Heart left ventricle (tissue), 16 donors: Measurements from ENCODE around the gene ZNF638. TPM values are rescaled to one million over a fixed set of nuclear protein-coding genes. Genes with fewer than 3 reads are reported as not detected.

ENCODE experiments used
- ATAC-seq, 4 donors: fragments of 200-7000 bp; cut with Tn5 transposase; one replicate each; pipeline ENCODE4 v1.9.1; 2020 to 2022; ENCODE audit warnings: moderate library complexity in 4 of 4, mild to moderate bottlenecking in 3 of 4, moderate number of reproducible peaks in 1 of 4
- DNase-seq, 5 donors: peaks; one replicate each; pipeline ENCODE4 v3.0.0-alpha.2; 2020
- H3K27ac ChIP-seq, 12 donors: fragments of 200-600 bp; sonication (generic) in 4 of 12; one replicate each; pipeline versions ENCODE4 v1.5.0 to v1.8.0; 2016 to 2022; ENCODE audit warnings: mild to moderate bottlenecking in 2 of 12
- H3K27me3 ChIP-seq, 9 donors: fragments of 200-600 bp; sonication (generic) in 2 of 9; one replicate each; pipeline versions ENCODE4 v1.5.1 to v1.8.0; 2016 to 2022; ENCODE audit warnings: mild to moderate bottlenecking in 3 of 9
- H3K36me3 ChIP-seq, 9 donors: fragments of 200-600 bp; sonication (generic) in 2 of 9; one replicate each; pipeline versions ENCODE4 v1.5.0 to v1.8.0; 2018 to 2022; ENCODE audit warnings: mild to moderate bottlenecking in 2 of 9
- H3K4me1 ChIP-seq, 12 donors: fragments of 200-600 bp; sonication (generic) in 4 of 12; one replicate each; pipeline versions ENCODE4 v1.5.0 to v1.8.0; 2016 to 2022; ENCODE audit warnings: mild to moderate bottlenecking in 3 of 12
- H3K4me3 ChIP-seq, 12 donors: fragments of 200-600 bp; sonication (generic) in 4 of 12; one replicate each; pipeline versions ENCODE4 v1.5.0 to v1.8.0; 2017 to 2022; ENCODE audit warnings: mild to moderate bottlenecking in 9 of 12, moderate library complexity in 4 of 12
- H3K9me3 ChIP-seq, 12 donors: fragments of 200-600 bp; sonication (generic) in 4 of 12; one replicate each; pipeline versions ENCODE4 v1.5.0 to v1.8.0; 2016 to 2022; ENCODE audit warnings: mild to moderate bottlenecking in 1 of 12
- POLR2A ChIP-seq, 2 donors: fragments of 450-650 bp; IDR thresholded peaks; one replicate each; pipeline ENCODE4 v1.6.1; 2017; ENCODE audit warnings: antibody characterized with exemption in 2 of 2, mild to moderate bottlenecking in 2 of 2, moderate library complexity in 2 of 2
- whole genome bisulfite sequencing, 4 donors: extraction: QIAGEN DNeasy Blood & Tissue Kit in 2 of 4; methylation state at CpG; one replicate each; pipeline versions ENCODE4 v1.1.5 to v1.1.7; 2013 to 2018; 5-methylcytosine and 5-hydroxymethylcytosine counted together
- intact Hi-C, 10 donors: fragments of 100-400 bp; cut with DNase I; formaldehyde crosslinking; loops; one replicate each; pipeline versions ENCODE4 v1.11.1 to v1.14.2; 2022
- polyA plus RNA-seq, 2 donors: library from polyadenylated mRNA; stranded (reverse); fragments of 200-250 nt; gene quantifications; one replicate each; pipeline ENCODE4 v1.2.3, GENCODE V29; 2013
- total RNA-seq, 9 donors: library from RNA; depleted of rRNA in 2 of 9; stranded (reverse); fragments of >200 nt in 2 of 9; fragmentation: NEBNext Ultra II Directional in 3 of 9; extraction: Animal tissue kit (Norgen Biotek cat#: 25700) in 3 of 9; gene quantifications; one replicate each; pipeline versions ENCODE4 v1.1.0 to v1.2.4, GENCODE V29; 2016 to 2023
- TF ChIP-seq, protein P1 (sequence below), 12 donors: fragments of 200-600 bp; sonication (generic) in 4 of 12; IDR thresholded peaks; one replicate each; pipeline versions ENCODE4 v1.5.0 to v1.8.0; 2018 to 2022; ENCODE audit warnings: antibody characterized with exemption in 12 of 12, mild to moderate bottlenecking in 5 of 12
- donor health status: ischemic (EF 13 %, LVEDD 7.1; RV severe dilation, severe dysfunction).
- donor health status: healthy with polysubstance abuse.
- donor health status: DM: no; HTN: yes; CAD: no.
- donor health status: DM: no; HTN: no; CAD: no.
- donor health status: ischemic (EF 25% LVEDD 6.9; RV normal size, moderate dysfunction).
- donor health status: ischemic (EF 25% LVEDD 5.7; RV mildly dilated, moderate dysfunction).
- donor health status: healthy.
- donor health status: DM: yes; HTN: yes; CAD: no.
- donor health status: ischemic (EF 35%, LVEDD 5.7; RV mildly dilated, moderate dysfunction).
- donor health status: nonischemic (EF 11% LVEDD 7.7; RV severe dilation, severe dysfunction).
- donor health status: DM: yes; HTN: yes; CAD: no.
- donor health status: PGD.
- donor health status: ischemic (EF 29% LVEDD 5.4; RV normal size, mild dysfunction).
- donor health status: nonischemic (EF 23%, LVEDD 6.1; RV moderate dilation, normal function).

ZNF638 gene
- total and polyA plus RNA-seq, 11 donors: 48.6 to 118 (median 84.1) TPM

DNA sequence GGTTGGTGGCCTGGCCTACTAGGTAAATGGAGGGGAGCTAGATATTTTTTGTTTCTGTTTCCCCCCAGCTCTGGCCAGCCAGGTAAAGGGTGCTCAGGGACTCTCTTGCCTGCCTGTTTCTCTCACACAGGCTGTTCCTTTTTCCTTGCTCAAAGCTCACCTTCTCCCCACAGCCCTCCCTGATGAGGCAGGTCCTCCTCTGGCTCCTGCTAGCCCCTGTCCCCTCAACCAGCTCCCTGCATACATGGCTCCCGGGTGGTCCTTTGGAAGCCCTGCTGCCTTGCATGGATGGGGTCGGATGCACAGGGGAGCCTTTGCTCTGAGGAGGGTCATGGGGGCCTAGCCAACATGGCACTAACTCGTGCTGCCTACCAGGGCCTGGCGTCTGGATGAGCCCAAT is 149.5 kb downstream of the ZNF638 start:
- no peak overlapping the region for H3K27ac ChIP-seq
- H3K36me3 ChIP-seq: peaks cover 0 to 36% (median 22%) of the 10 kb centered on the region in 9 donors
- peaks cover 0 to 28% (median 8%) of the 10 kb centered on the region in 12 donors for H3K4me1 ChIP-seq
- no peak for TF ChIP-seq POLR2A (IDR thresholded peaks at IDR 0.05)
- TF ChIP-seq, protein P1, sequence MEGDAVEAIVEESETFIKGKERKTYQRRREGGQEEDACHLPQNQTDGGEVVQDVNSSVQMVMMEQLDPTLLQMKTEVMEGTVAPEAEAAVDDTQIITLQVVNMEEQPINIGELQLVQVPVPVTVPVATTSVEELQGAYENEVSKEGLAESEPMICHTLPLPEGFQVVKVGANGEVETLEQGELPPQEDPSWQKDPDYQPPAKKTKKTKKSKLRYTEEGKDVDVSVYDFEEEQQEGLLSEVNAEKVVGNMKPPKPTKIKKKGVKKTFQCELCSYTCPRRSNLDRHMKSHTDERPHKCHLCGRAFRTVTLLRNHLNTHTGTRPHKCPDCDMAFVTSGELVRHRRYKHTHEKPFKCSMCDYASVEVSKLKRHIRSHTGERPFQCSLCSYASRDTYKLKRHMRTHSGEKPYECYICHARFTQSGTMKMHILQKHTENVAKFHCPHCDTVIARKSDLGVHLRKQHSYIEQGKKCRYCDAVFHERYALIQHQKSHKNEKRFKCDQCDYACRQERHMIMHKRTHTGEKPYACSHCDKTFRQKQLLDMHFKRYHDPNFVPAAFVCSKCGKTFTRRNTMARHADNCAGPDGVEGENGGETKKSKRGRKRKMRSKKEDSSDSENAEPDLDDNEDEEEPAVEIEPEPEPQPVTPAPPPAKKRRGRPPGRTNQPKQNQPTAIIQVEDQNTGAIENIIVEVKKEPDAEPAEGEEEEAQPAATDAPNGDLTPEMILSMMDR (IDR thresholded peaks at IDR 0.05): no peak
- H3K27me3 ChIP-seq: no peaks in the 10 kb centered on the region
- H3K4me3 ChIP-seq: no peak overlapping the region
- no peak for ATAC-seq
- 93 to 100% (median 98%) methylated on average over 1 to 4 of the region's 4 CpGs for WGBS, 4 donors
- no peak for DNase-seq
- H3K9me3 ChIP-seq: no peaks in the 10 kb centered on the region
- intact Hi-C loops: no loop called here

DNA sequence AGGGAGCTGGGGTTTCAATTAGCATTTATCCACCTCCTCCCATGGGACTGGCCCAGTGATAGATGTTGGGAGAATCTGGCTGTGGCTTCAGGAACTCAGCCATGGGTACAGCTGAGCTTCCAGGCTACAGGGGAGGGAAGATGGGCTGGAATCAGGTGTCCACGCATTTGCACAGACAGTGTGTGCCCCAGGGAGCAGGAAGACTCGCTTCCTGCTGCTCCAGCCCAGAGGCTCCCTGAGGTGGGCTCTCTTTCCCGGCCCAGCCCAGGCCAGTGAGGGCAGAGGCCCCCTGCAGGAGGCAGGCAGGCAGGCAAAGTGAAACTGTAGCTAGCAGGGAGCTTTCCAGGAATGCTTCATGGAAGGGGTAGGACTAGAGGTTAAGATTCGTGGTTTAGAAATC is 150.5 kb downstream of the ZNF638 start:
- ATAC-seq (no peak), DNase-seq (no peak)
- Histone ChIP-seq H3K4me3 (no peak overlapping the region), H3K27ac (no peak overlapping the region), H3K4me1 (peaks cover 0 to 21% (median 6%) of the 10 kb centered on the region in 12 donors), H3K27me3 (no peaks in the 10 kb centered on the region), H3K9me3 (no peaks in the 10 kb centered on the region), H3K36me3 (peaks cover 0 to 36% (median 22%) of the 10 kb centered on the region in 9 donors)
- intact Hi-C loops: no loop called here
- WGBS, 4 donors: 63 to 88% (median 68%) methylated on average over 1 to 4 of the region's 4 CpGs
- TF ChIP-seq POLR2A (IDR thresholded peaks at IDR 0.05): no peak
- TF ChIP-seq, protein P1 (IDR thresholded peaks at IDR 0.05): no peak

DNA sequence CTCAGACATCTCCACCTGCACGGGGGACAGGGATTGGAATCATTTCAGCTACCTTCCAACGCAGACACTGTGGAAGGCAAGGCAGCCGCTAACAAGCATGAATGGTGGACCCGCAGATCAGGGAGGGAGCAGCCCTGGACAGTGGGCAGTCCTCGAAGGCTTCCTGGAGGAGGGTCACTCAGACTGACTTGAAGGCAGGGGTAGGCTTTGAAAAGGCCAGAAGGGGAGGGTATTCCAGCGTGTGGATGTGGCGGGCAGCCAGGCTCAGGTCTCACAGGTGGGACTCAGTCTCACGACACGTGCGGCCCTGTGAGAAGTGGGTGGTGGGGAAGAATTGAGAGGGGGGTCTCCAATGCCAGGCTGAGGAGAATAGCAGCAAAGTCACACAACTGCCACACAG is 151.7 kb downstream of the ZNF638 start:
- Histone ChIP-seq H3K9me3 (no peaks in the 10 kb centered on the region), H3K27me3 (no peaks in the 10 kb centered on the region), H3K4me3 (no peak overlapping the region), H3K4me1 (peaks cover 0 to 15% (median 3%) of the 10 kb centered on the region in 12 donors), H3K36me3 (peaks cover 0 to 37% (median 22%) of the 10 kb centered on the region in 9 donors), H3K27ac (no peak overlapping the region)
- intact Hi-C loops: no loop called here
- no peak for DNase-seq
- TF ChIP-seq, protein P1 (IDR thresholded peaks at IDR 0.05): no peak
- no peak for TF ChIP-seq POLR2A (IDR thresholded peaks at IDR 0.05)
- WGBS, 4 donors: 87 to 96% (median 94%) methylated on average over 10 of the region's 10 CpGs
- peak in 1 of 4 donors; percentile 12 for ATAC-seq

DNA sequence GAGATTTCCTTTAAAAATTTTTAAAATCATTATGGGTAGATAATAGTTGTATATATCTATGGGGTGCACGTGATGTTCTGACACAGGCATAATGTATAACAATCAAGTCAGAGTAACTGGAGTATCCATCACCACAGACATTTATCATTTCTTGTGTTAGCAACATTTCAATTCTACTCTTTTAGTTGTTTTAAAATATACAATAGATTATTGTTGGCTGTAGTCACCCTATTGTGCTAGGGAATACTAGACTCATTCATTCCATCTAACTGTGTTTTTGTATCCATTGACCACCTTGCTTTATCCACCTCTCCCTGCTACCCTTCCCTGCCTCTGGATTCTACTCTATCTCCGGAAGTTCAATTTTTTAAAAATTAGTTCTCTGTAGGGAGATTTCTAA is 152.8 kb downstream of the ZNF638 start:
- TF ChIP-seq, protein P1 (IDR thresholded peaks at IDR 0.05): no peak
- TF ChIP-seq POLR2A (IDR thresholded peaks at IDR 0.05): no peak
- intact Hi-C loops: no loop called here
- WGBS, 4 donors: 95 to 97% (median 96%) methylated on average over 2 of the region's 2 CpGs

More for the DNA sequence above, 152.8 kb downstream of the ZNF638 start:
- Histone ChIP-seq H3K27me3 (no peaks in the 10 kb centered on the region), H3K9me3 (no peaks in the 10 kb centered on the region), H3K27ac (no peak overlapping the region), H3K4me1 (peaks cover 0 to 10% (median 0%) of the 10 kb centered on the region in 12 donors), H3K4me3 (no peak overlapping the region), H3K36me3 (peaks cover 0 to 39% (median 22%) of the 10 kb centered on the region in 9 donors)
- DNase-seq (no peak), ATAC-seq (no peak)

Other genes starting within 250 kb of the ZNF638 start
- 10 to 100 TPM; 23.8 to 36.8 (median 29.3) TPM for gene MCEE, start 201.6 kb upstream of the ZNF638 start, total RNA-seq
- 10 to 100 TPM; 27.3 to 35.6 TPM for gene MCEE, start 201.6 kb upstream of the ZNF638 start, polyA plus RNA-seq
- gene MPHOSPH10, start 201.1 kb upstream of the ZNF638 start, total RNA-seq: 10 to 100 TPM; 12.3 to 35.6 (median 22.7) TPM
- 10 to 100 TPM; 24.6 to 31.5 TPM for gene MPHOSPH10, start 201.1 kb upstream of the ZNF638 start, polyA plus RNA-seq
- gene PAIP2B, start 104.7 kb upstream of the ZNF638 start, total RNA-seq: 10 to 100 TPM; 38.3 to 89.0 (median 53.2) TPM
- 10 to 100 TPM; 11.9 to 22.2 TPM for gene PAIP2B, start 104.7 kb upstream of the ZNF638 start, polyA plus RNA-seq
- 10 to 100 TPM; 51.8 to 99.9 (median 80.4) TPM for gene DYSF, start 121.8 kb downstream of the ZNF638 start, total RNA-seq
- 10 to 100 TPM; 25.5 to 33.6 TPM for gene DYSF, start 121.8 kb downstream of the ZNF638 start, polyA plus RNA-seq